ENCODE measurements around the gene PLPPR3. TPM values are rescaled to one million over a fixed set of nuclear protein-coding genes. Genes with fewer than 3 reads are reported as not detected.

Gene PLPPR3
- total and polyA plus RNA-seq, 10 of the 15 experiments (the other 5 are each of a cell fraction or from before 2014, with no cell fraction given) = 0.07 TPM; not detected in 9

- TF ChIP-seq NFXL1 (IDR thresholded peaks at IDR 0.05; ENCODE audit: borderline replicate concordance) = no peak
- no peak for TF ChIP-seq RELB (IDR thresholded peaks at IDR 0.05; ENCODE audit: low read depth)
- no peak for TF ChIP-seq CUX1 (IDR thresholded peaks at IDR 0.05; ENCODE audit: insufficient replicate concordance, low read depth, low read length)
Observed at GRCh38 chr19:792306-792885, 29.4 kb downstream of the PLPPR3 start (continued).

Measured in GM12878 (cell line).